GM23338 (cell line): ENCODE data around the gene PHKB. TPM values are rescaled to one million over a fixed set of nuclear protein-coding genes. Genes with fewer than 3 reads are reported as not detected.

Experiments
- ATAC-seq: fragments of 200-7000 bp; cut with Tn5 transposase; 3 replicates; pipeline ENCODE4 v1.9.1; 2020
- DNase-seq: peaks from one replicate; pipeline ENCODE4 v3.0.0-alpha.2; 2015; ENCODE audit warnings: low spot score
- H2AFZ ChIP-seq: fragments of 200-600 bp; sonication (generic); 2 replicates; pipeline ENCODE4 v1.8.0; 2016; ENCODE audit warnings: antibody characterized with exemption, mild to moderate bottlenecking, moderate library complexity
- H3F3A ChIP-seq: fragments of 200-600 bp; sonication (generic); replicated peaks from 2 replicates; pipeline ENCODE4 v1.8.0; 2017; ENCODE audit warnings: antibody characterized with exemption, mixed run types, low read depth
- H3K27ac ChIP-seq: fragments of 200-600 bp; sonication (generic); 2 replicates; pipeline ENCODE4 v1.6.1; 2016; ENCODE audit warnings: low read depth
- H3K27me3 ChIP-seq: fragments of 200-600 bp; sonication (generic); 2 replicates; pipeline ENCODE4 v1.8.0; 2016; ENCODE audit warnings: mild to moderate bottlenecking, mixed run types, moderate library complexity; ENCODE audit not compliant: insufficient read depth
- H3K36me3 ChIP-seq: fragments of 200-600 bp; sonication (generic); 2 replicates; pipeline ENCODE4 v1.8.0; 2016; ENCODE audit warnings: mild to moderate bottlenecking; ENCODE audit not compliant: insufficient read depth
- H3K4me1 ChIP-seq: fragments of 200-600 bp; sonication (generic); 2 replicates; pipeline ENCODE4 v1.8.0; 2016; ENCODE audit warnings: mild to moderate bottlenecking, moderate library complexity; ENCODE audit not compliant: insufficient read depth
- H3K4me2 ChIP-seq: fragments of 200-600 bp; sonication (generic); 2 replicates; pipeline ENCODE4 v1.7.1; 2017; ENCODE audit warnings: mixed run types
- H3K4me3 ChIP-seq: fragments of 200-600 bp; sonication (generic); 2 replicates; pipeline ENCODE4 v1.6.1; 2016; ENCODE audit warnings: mixed run types
- H3K79me2 ChIP-seq: fragments of 200-600 bp; sonication (generic); replicated peaks from 2 replicates; pipeline ENCODE4 v1.8.0; 2017; ENCODE audit warnings: mild to moderate bottlenecking; ENCODE audit not compliant: insufficient read depth
- H3K9me2 ChIP-seq: fragments of 200-600 bp; sonication (generic); 2 replicates; pipeline ENCODE4 v1.8.0; 2017; ENCODE audit not compliant: insufficient read depth
- H4K20me1 ChIP-seq: fragments of 200-600 bp; sonication (generic); replicated peaks from 2 replicates; pipeline ENCODE4 v1.8.0; 2017; ENCODE audit warnings: mild to moderate bottlenecking; ENCODE audit not compliant: insufficient read depth
- H3K27ac Mint-ChIP-seq: 2 replicates; pipeline ENCODE4 v1.8.0; 2020; ENCODE audit warnings: inconsistent platforms, mild to moderate bottlenecking, moderate library complexity, mixed read lengths
- H3K27me3 Mint-ChIP-seq: 3 replicates; pipeline ENCODE4 v1.8.0; 2022; ENCODE audit warnings: low read depth, mild to moderate bottlenecking, moderate library complexity, mixed read lengths, inconsistent platforms; ENCODE audit not compliant: insufficient read depth, poor library complexity
- H3K36me3 Mint-ChIP-seq: 3 replicates; pipeline ENCODE4 v1.8.0; 2021; ENCODE audit warnings: low read depth, mild to moderate bottlenecking, inconsistent platforms, moderate library complexity, mixed read lengths
- H3K4me1 Mint-ChIP-seq: 3 replicates; pipeline ENCODE4 v1.8.0; 2020; ENCODE audit warnings: mild to moderate bottlenecking, inconsistent platforms, mixed read lengths
- H3K4me3 Mint-ChIP-seq: 3 replicates; pipeline ENCODE4 v1.8.0; 2021; ENCODE audit warnings: moderate library complexity, mild to moderate bottlenecking, inconsistent platforms, mixed read lengths
- H3K9me3 Mint-ChIP-seq: 3 replicates; pipeline ENCODE4 v1.8.0; 2020; ENCODE audit warnings: moderate library complexity, mild to moderate bottlenecking, inconsistent platforms, mixed read lengths
- CREB1 ChIP-seq: fragments of 250-450 bp; sonication (Bioruptor Pico); IDR thresholded peaks from 2 replicates; pipeline ENCODE4 v1.5.0; 2020; ENCODE audit warnings: low read depth, mild to moderate bottlenecking, moderate library complexity
- CTCF ChIP-seq, 2 experiments: fragments of 200-600 bp in 1 of 2; sonication (generic) in 1 of 2; conservative IDR thresholded peaks; 2 replicates each; pipeline versions ENCODE4 v1.5.1 to v1.6.1; 2016 to 2017; ENCODE audit warnings: antibody characterized with exemption in 2 of 2, low read depth in 2 of 2, mild to moderate bottlenecking in 2 of 2, moderate library complexity in 1 of 2
- ETS1 ChIP-seq: IDR thresholded peaks from 2 replicates; pipeline ENCODE4 v1.6.1; 2016; ENCODE audit warnings: antibody characterized with exemption
- EZH2 ChIP-seq: fragments of 200-600 bp; sonication (generic); IDR thresholded peaks from one replicate; pipeline ENCODE4 v1.8.0; 2017; ENCODE audit warnings: antibody characterized with exemption, mild to moderate bottlenecking, low read depth; ENCODE audit not compliant: unreplicated experiment
- NANOG ChIP-seq: IDR thresholded peaks from 2 replicates; pipeline ENCODE4 v1.6.1; 2016; ENCODE audit warnings: antibody characterized with exemption, borderline replicate concordance
- ZNF331 ChIP-seq: fragments of 250-450 bp; sonication (Bioruptor Pico); IDR thresholded peaks from 2 replicates; pipeline ENCODE4 v1.5.0; 2020; ENCODE audit warnings: low read depth, mild to moderate bottlenecking, moderate library complexity
- ZNF462 ChIP-seq: fragments of 250-450 bp; sonication (Bioruptor Pico); IDR thresholded peaks from 2 replicates; pipeline ENCODE4 v1.5.0; 2020; ENCODE audit warnings: mild to moderate bottlenecking, moderate library complexity
- polyA plus RNA-seq: library from polyadenylated mRNA; unstranded; fragments of >200 nt; fragmentation: Nextera tagmentation; extraction: Ambion mirVana; gene quantifications from 2 replicates; pipeline ENCODE4 v1.2.1, GENCODE V29; 2016
- total RNA-seq: library from RNA; depleted of rRNA; stranded (reverse); fragments of >200 nt; shearing (Covaris generic); gene quantifications from 2 replicates; pipeline ENCODE4 v1.2.3, GENCODE V29; 2014

The PHKB gene
- total and polyA plus RNA-seq, 2 experiments from 2014 or later, result 20.3 to 57.3 TPM

GRCh38 chr16:47533744-47534292, 72.7 kb downstream of the PHKB start:
- ATAC-seq, result no peak
- no peaks in the 10 kb centered on the region for H4K20me1 ChIP-seq

More at GRCh38 chr16:47533744-47534292, 72.7 kb downstream of the PHKB start:
- Mint-ChIP-seq H3K9me3 (peaks cover 9% of the 10 kb centered on the region; the same call in 1 of the 3 replicates), H3K36me3 (peaks cover 23% of the 10 kb centered on the region), H3K4me3 (no peak overlapping the region), H3K4me1 (no peaks in the 10 kb centered on the region), H3K27ac (no peak overlapping the region), H3K27me3 (peaks cover 6% of the 10 kb centered on the region)
- Histone ChIP-seq H3K4me3 (no peak overlapping the region), H3K79me2 (no peaks in the 10 kb centered on the region), H3K36me3 (peaks cover 5% of the 10 kb centered on the region; the same call in 1 of the 2 replicates), H3K27me3 (no peaks in the 10 kb centered on the region), H2AFZ (no peak overlapping the region), H3K9me2 (no peaks in the 10 kb centered on the region; the same call in 1 of the 2 replicates), H3K4me1 (no peaks in the 10 kb centered on the region), H3F3A (no peaks in the 10 kb centered on the region), H3K4me2 (no peak overlapping the region), H3K27ac (no peak overlapping the region)
- TF ChIP-seq ZNF462 (CRISPR knock-in tag) (no peak), ETS1 (no peak), ZNF331 (no peak), CTCF (conservative IDR thresholded peaks at IDR 0.05; ENCODE audit: low read depth in 2 of 2) (no peak), NANOG (no peak), EZH2 (no peak), CREB1 (CRISPR knock-in tag) (no peak)
- no peak for DNase-seq
